Astrocyte (in vitro differentiated cells and primary cell): ENCODE results near the gene HEATR9. TPM values are rescaled to one million over a fixed set of nuclear protein-coding genes. Genes with fewer than 3 reads are reported as not detected.

ENCODE experiments used
- DNase-seq: peaks from one replicate; pipeline ENCODE4 v3.0.0-alpha.2; 2010; ENCODE audit warnings: low read depth
- FAIRE-seq: peaks from 2 replicates; lab custom pipeline; 2011; peaks lifted over from hg19 to GRCh38; lab: Jason Lieb, UNC
- H2AFZ ChIP-seq: 2 replicates; pipeline ENCODE4 v1.6.0; 2012; ENCODE audit warnings: low read depth, low read length, inconsistent platforms
- H3K27ac ChIP-seq: 2 replicates; pipeline ENCODE4 v1.5.1; 2011; ENCODE audit warnings: low read depth, low read length, inconsistent platforms
- H3K27me3 ChIP-seq: 2 replicates; pipeline ENCODE4 v1.6.0; 2011; ENCODE audit warnings: low read length, inconsistent platforms; ENCODE audit not compliant: insufficient read depth
- H3K36me3 ChIP-seq: 2 replicates; pipeline ENCODE4 v1.5.1; 2011; ENCODE audit warnings: low read length, inconsistent platforms; ENCODE audit not compliant: insufficient read depth
- H3K4me1 ChIP-seq: 2 replicates; pipeline ENCODE4 v1.5.1; 2011; ENCODE audit warnings: low read length, inconsistent platforms; ENCODE audit not compliant: insufficient read depth
- H3K4me2 ChIP-seq: 2 replicates; pipeline ENCODE4 v1.6.0; 2012; ENCODE audit warnings: low read length, inconsistent platforms
- H3K4me3 ChIP-seq: 2 replicates; pipeline ENCODE4 v1.5.1; 2011; ENCODE audit warnings: low read depth, mild to moderate bottlenecking, low read length, inconsistent platforms; ENCODE audit not compliant: insufficient read depth
- H3K79me2 ChIP-seq: 2 replicates; pipeline ENCODE4 v1.6.0; 2012; ENCODE audit warnings: mild to moderate bottlenecking, low read length, inconsistent platforms; ENCODE audit not compliant: insufficient read depth
- H3K9ac ChIP-seq: 2 replicates; pipeline ENCODE4 v1.6.0; 2012; ENCODE audit warnings: mild to moderate bottlenecking, low read length, inconsistent platforms
- H3K9me3 ChIP-seq: 2 replicates; pipeline ENCODE4 v1.5.1; 2012; ENCODE audit warnings: low read depth, mild to moderate bottlenecking, low read length, inconsistent platforms; ENCODE audit not compliant: insufficient read depth
- H4K20me1 ChIP-seq: 2 replicates; pipeline ENCODE4 v1.6.0; 2012; ENCODE audit warnings: low read length, inconsistent platforms; ENCODE audit not compliant: insufficient read depth
- H3K27ac Mint-ChIP-seq: one replicate; pipeline ENCODE4 v1.8.0; 2021; ENCODE audit warnings: mild to moderate bottlenecking, mixed read lengths; ENCODE audit not compliant: unreplicated experiment
- H3K27me3 Mint-ChIP-seq: one replicate; pipeline ENCODE4 v1.8.0; 2021; ENCODE audit warnings: low read depth, mixed read lengths; ENCODE audit not compliant: unreplicated experiment
- H3K36me3 Mint-ChIP-seq: one replicate; pipeline ENCODE4 v1.8.0; 2021; ENCODE audit warnings: low read depth, mixed read lengths; ENCODE audit not compliant: unreplicated experiment
- H3K4me1 Mint-ChIP-seq: one replicate; pipeline ENCODE4 v1.8.0; 2021; ENCODE audit warnings: low read depth, mixed read lengths; ENCODE audit not compliant: unreplicated experiment
- H3K4me3 Mint-ChIP-seq: one replicate; pipeline ENCODE4 v1.8.0; 2021; ENCODE audit warnings: mild to moderate bottlenecking, moderate library complexity, mixed read lengths; ENCODE audit not compliant: unreplicated experiment
- H3K9me3 Mint-ChIP-seq: one replicate; pipeline ENCODE4 v1.8.0; 2021; ENCODE audit warnings: mild to moderate bottlenecking, mixed read lengths; ENCODE audit not compliant: unreplicated experiment
- CTCF ChIP-seq: IDR thresholded peaks from 2 replicates; pipeline ENCODE4 v1.5.1; 2011; ENCODE audit warnings: low read depth, mild to moderate bottlenecking, inconsistent platforms, low read length, moderate library complexity; ENCODE audit not compliant: insufficient read depth
- EZH2 ChIP-seq: IDR thresholded peaks from 2 replicates; pipeline ENCODE4 v1.6.1; 2012; ENCODE audit warnings: mild to moderate bottlenecking, low read length, inconsistent platforms; ENCODE audit not compliant: insufficient read depth
- total RNA-seq: library from RNA; stranded (reverse); gene quantifications from 2 replicates; pipeline ENCODE4 v1.2.1, GENCODE V29; 2021

The HEATR9 gene
- total RNA-seq, 1 donor from 2014 or later = not detected

- Histone ChIP-seq H3K4me3 (no peak overlapping the region), H3K4me2 (no peak overlapping the region), H3K36me3 (no peaks in the 10 kb centered on the region), H3K27me3 (no peaks in the 10 kb centered on the region), H4K20me1 (no peaks in the 10 kb centered on the region), H3K27ac (no peak overlapping the region), H3K4me1 (no peaks in the 10 kb centered on the region), H3K79me2 (no peaks in the 10 kb centered on the region), H3K9ac (no peak overlapping the region), H2AFZ (no peak overlapping the region), H3K9me3 (no peaks in the 10 kb centered on the region)
- no peak for TF ChIP-seq EZH2
- no peak for TF ChIP-seq CTCF
- H3K36me3 Mint-ChIP-seq = no peaks in the 10 kb centered on the region
- no peak overlapping the region for H3K4me3 Mint-ChIP-seq
- H3K27ac Mint-ChIP-seq = no peak overlapping the region
- H3K9me3 Mint-ChIP-seq = no peaks in the 10 kb centered on the region
- no peaks in the 10 kb centered on the region for H3K27me3 Mint-ChIP-seq
- peaks cover 12% of the 10 kb centered on the region for H3K4me1 Mint-ChIP-seq
- FAIRE-seq (no peak), DNase-seq (no peak)
These were observed 8.8 kb upstream of the HEATR9 start for GRCh38 chr17:35877345-35878029.

GRCh38 chr17:35876534-35876933 lies 7.8 kb upstream of the HEATR9 start:
- Mint-ChIP-seq H3K27ac (no peak overlapping the region), H3K4me1 (peaks cover 12% of the 10 kb centered on the region), H3K9me3 (no peaks in the 10 kb centered on the region), H3K4me3 (no peak overlapping the region), H3K27me3 (no peaks in the 10 kb centered on the region), H3K36me3 (no peaks in the 10 kb centered on the region)
- no peaks in the 10 kb centered on the region for H3K4me1 ChIP-seq
- no peaks in the 10 kb centered on the region for H3K9me3 ChIP-seq
- no peak overlapping the region for H3K4me3 ChIP-seq
- no peak overlapping the region for H2AFZ ChIP-seq
- H3K27me3 ChIP-seq = no peaks in the 10 kb centered on the region
- no peaks in the 10 kb centered on the region for H3K79me2 ChIP-seq
- H4K20me1 ChIP-seq = no peaks in the 10 kb centered on the region
- H3K27ac ChIP-seq = no peak overlapping the region
- TF ChIP-seq EZH2 = no peak
- no peak for TF ChIP-seq CTCF
- H3K36me3 ChIP-seq = no peaks in the 10 kb centered on the region
- no peak overlapping the region for H3K9ac ChIP-seq
- no peak for FAIRE-seq
- DNase-seq = no peak
- H3K4me2 ChIP-seq = no peak overlapping the region

DNA sequence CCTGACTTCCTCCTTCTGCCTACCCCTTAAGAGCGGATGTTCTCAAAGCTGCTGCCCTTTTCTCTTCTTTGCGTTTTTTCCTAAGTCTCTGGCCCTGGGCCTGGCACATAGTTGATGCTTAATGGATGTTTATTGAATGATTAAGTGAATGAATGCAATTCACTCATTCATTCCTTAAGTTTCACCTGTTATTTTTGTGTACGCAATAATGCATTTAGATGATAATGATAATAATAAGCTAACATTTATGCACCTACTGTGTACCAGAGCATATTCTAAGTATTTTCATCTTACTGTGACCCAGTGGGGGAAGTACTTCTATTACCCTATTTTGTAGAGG lies 7.1 kb upstream of the HEATR9 start:
- Histone ChIP-seq H2AFZ (no peak overlapping the region), H3K9ac (no peak overlapping the region), H3K4me3 (no peak overlapping the region), H3K79me2 (no peaks in the 10 kb centered on the region), H3K27me3 (no peaks in the 10 kb centered on the region), H3K4me2 (no peak overlapping the region), H3K9me3 (no peaks in the 10 kb centered on the region), H3K36me3 (no peaks in the 10 kb centered on the region), H4K20me1 (no peaks in the 10 kb centered on the region), H3K4me1 (no peaks in the 10 kb centered on the region), H3K27ac (no peak overlapping the region)
- Mint-ChIP-seq H3K4me3 (no peak overlapping the region), H3K36me3 (no peaks in the 10 kb centered on the region), H3K9me3 (no peaks in the 10 kb centered on the region), H3K27me3 (no peaks in the 10 kb centered on the region), H3K4me1 (peaks cover 12% of the 10 kb centered on the region), H3K27ac (no peak overlapping the region)
- TF ChIP-seq CTCF = no peak
- no peak for TF ChIP-seq EZH2
- FAIRE-seq (no peak), DNase-seq (no peak)
